HG03575 (cell line): ENCODE measurements around the gene NVL.
A peak's percentile ranks its signal among the peaks of the same experiment; 100 is the strongest.

Experiments
- ATAC-seq: cut with Tn5 transposase; IDR thresholded peaks from one replicate; pipeline ENCODE4 v1.9.1; 2021; ENCODE audit not compliant: unreplicated experiment, insufficient number of reproducible peaks, low FRiP score; ENCODE audit errors: extremely low read depth

NVL gene

GRCh38 chr1:224182057-224182865 is 147.7 kb downstream of the NVL start:
- peak; percentile 62 for ATAC-seq

- no peak for ATAC-seq
These were observed 148.5 kb downstream of the NVL start for GRCh38 chr1:224181453-224181810.

GRCh38 chr1:224180783-224181452 is 149.1 kb downstream of the NVL start:
- ATAC-seq = no peak

GRCh38 chr1:224178894-224179293 is 151.1 kb downstream of the NVL start:
- no peak for ATAC-seq

GRCh38 chr1:224177356-224177999 is 152.5 kb downstream of the NVL start:
- ATAC-seq = no peak
